NK-92 (cell line): ENCODE measurements around the gene AQP1.

ENCODE experiments used
- DNase-seq: peaks from one replicate; lab custom pipeline; 2025; ENCODE audit not compliant: unreplicated experiment; lab: John Stamatoyannopoulos, UW

AQP1 gene

DNA sequence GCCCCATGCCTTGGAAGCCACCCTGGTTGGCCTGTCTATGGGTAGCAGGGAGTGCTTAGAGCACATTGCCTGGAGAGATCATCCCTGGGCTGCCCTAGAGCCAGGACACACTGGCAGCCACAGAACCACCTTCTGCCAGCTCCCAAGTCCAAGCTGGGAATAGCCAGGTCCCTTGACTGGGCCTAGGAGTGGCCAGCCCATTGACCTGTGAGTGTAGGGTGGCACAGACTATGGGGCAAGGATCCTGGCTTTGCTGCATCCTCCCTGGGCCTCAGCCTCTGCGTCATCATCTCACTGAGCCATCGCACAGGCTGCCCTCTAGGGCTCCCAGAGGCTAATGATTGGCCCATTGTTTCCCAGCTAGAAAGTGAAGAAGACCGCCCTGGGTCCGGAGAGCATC lies 7.0 kb downstream of the AQP1 start:
- DNase-seq, result no peak

- no peak for DNase-seq
Observed at GRCh38 chr7:30920021-30920583, 8.4 kb downstream of the AQP1 start.

GRCh38 chr7:30920584-30921539 lies 9.2 kb downstream of the AQP1 start:
- no peak for DNase-seq

DNA sequence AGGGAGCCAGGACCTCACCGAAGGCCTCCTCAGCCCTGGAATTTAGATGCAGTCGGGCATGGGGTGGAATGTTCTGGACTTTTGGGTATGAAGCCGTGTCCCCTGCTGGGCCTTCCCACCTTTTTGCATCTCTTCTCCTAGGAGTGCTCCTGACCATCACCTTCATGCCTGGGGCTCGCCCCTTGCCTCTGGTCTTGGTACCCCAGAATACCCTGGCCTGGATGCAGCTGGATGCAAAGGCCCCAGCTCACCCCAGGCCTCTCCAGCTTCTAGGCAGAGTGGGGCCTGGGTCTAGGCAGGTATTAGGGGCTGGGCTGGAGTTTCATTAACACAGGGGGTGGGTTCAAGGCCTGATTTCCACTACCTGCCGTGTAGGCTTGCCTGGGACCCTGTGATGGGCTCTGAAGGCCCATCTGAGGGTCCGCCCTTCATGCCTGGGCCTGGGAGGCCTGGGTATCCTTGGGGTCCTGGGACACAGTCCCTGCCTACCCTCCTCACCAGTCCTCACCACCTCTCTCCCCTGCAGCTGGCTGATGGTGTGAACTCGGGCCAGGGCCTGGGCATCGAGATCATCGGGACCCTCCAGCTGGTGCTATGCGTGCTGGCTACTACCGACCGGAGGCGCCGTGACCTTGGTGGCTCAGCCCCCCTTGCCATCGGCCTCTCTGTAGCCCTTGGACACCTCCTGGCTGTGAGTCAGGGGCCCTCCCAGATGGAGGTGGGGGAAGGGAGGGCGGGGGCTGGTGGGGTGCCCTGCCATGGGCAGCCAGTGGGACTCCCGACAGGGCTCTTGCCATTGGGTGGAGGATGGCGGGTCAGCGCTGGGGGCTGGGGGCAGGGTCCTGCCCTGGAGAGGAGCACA lies 10.1 kb downstream of the AQP1 start:
- no peak for DNase-seq

DNA sequence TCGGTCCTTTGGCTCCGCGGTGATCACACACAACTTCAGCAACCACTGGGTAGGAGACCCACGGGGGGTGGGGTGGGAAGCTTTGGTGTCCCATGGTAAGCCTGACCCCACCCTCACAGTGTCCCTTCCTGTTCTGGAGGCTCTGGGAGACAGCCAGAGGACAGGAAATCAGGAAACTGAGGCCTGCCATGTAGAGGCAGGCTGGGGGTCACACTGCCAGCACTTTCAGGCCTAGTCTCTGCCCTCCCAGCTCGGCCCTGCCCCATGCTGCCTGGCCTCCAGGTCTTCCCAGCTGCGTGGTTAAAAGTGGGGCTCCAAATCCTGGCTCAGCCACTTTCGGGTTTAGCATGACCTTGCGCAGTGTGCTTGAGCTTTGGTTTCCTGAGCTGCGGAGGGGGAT lies 10.9 kb downstream of the AQP1 start:
- no peak for DNase-seq

DNA sequence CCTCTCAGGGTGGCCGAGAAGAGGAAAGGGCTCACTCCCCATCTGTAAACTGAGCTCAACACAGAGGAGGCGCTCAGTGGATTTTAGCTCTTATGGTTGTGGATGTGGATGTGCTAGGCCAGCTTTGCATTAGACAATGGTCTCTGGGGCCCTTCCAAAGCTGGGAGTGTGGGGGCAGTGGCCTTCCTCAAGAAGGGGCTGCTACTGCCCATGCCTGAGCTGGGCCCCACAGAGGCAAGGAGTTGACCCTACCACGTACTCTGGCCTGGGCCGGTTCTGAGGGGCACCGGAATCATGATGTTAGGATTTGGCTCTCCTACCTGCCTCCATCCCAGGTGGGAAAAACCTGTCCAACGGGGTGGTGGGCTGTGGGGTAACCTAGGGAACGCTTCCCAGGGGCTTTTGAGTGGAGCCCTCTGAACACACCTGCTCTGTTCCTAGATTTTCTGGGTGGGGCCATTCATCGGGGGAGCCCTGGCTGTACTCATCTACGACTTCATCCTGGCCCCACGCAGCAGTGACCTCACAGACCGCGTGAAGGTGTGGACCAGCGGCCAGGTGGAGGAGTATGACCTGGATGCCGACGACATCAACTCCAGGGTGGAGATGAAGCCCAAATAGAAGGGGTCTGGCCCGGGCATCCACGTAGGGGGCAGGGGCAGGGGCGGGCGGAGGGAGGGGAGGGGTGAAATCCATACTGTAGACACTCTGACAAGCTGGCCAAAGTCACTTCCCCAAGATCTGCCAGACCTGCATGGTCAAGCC lies 11.5 kb downstream of the AQP1 start:
- DNase-seq, result no peak

DNA sequence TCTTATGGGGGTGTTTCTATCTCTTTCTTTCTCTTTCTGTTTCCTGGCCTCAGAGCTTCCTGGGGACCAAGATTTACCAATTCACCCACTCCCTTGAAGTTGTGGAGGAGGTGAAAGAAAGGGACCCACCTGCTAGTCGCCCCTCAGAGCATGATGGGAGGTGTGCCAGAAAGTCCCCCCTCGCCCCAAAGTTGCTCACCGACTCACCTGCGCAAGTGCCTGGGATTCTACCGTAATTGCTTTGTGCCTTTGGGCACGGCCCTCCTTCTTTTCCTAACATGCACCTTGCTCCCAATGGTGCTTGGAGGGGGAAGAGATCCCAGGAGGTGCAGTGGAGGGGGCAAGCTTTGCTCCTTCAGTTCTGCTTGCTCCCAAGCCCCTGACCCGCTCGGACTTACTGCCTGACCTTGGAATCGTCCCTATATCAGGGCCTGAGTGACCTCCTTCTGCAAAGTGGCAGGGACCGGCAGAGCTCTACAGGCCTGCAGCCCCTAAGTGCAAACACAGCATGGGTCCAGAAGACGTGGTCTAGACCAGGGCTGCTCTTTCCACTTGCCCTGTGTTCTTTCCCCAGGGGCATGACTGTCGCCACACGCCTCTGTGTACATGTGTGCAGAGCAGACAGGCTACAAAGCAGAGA lies 12.2 kb downstream of the AQP1 start:
- DNase-seq, result no peak

DNA sequence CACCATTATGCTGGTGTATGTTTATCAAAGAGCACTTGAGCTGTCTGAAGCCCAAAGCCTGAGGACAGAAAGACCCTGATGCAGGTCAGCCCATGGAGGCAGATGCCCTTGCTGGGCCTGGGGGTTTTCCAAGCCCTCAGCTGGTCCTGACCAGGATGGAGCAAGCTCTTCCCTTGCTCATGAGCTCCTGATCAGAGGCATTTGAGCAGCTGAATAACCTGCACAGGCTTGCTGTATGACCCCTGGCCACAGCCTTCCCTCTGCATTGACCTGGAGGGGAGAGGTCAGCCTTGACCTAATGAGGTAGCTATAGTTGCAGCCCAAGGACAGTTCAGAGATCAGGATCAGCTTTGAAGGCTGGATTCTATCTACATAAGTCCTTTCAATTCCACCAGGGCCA lies 13.0 kb downstream of the AQP1 start:
- no peak for DNase-seq

GRCh38 chr7:30925117-30925516 lies 13.5 kb downstream of the AQP1 start:
- DNase-seq, result no peak

- no peak for DNase-seq
Observed at GRCh38 chr7:30925913-30926312, 14.3 kb downstream of the AQP1 start.

- DNase-seq, result no peak
Observed at GRCh38 chr7:30926313-30926712, 14.7 kb downstream of the AQP1 start.

DNA sequence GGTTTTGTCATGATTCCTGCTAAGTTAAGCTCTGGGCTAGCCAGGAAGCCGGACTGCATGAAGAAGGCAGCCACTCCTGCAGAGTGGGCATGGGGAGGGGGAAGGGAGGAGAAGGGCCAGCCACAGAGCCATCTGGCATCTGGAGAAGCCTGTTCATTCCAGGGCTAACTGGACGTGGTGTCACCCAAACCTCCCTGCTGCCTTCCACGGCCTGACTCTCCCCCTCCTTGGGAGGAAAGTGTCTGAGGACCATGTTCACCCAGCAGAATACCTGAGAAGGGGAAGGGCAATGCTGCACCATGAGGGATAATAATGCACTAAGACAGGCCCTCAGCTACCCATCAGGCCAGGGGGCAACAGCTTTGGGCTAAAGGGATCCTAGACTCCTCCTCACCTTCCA lies 15.4 kb downstream of the AQP1 start:
- DNase-seq, result no peak

DNA sequence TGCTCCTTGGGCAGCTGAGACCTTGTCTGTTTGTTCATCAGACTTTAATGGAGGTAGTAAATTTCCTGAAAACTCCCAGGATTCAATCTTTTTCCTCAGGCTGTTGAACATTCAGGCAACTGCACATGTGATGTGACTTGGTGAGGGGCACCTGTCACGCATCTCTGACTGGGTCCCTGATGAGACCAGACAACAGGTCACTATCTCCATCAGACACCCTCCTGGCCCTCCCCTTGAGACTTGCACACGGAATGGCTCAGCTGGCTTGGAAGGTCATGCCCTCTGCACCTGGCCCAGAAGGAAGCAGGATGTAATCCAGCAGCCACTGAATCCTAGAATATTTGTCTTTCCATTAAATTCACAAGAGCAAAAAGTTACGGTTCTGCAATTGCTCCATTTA lies 15.9 kb downstream of the AQP1 start:
- no peak for DNase-seq

- DNase-seq, result no peak
Observed at GRCh38 chr7:30928254-30928872, 16.7 kb downstream of the AQP1 start.

DNA sequence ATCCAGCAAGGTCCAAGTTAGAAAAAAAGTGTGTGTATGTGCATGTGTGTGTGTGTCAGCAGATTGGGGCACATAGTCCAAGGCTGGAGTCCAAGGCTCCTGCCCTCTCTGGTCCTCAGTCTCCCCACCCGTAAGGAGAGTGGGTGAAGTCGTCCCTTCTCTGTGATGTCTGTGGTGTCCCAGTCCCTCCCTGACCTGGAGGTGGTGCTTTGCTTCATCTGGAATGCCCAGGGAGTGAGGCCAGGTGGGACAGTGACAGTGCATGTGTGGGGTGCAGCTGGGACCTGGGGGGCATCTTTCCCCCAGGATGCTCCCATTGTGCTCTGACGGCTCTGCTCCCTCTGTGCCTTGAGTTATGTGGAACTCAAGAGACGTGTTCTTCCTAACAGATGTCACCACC lies 18.0 kb downstream of the AQP1 start:
- DNase-seq, result no peak

DNA sequence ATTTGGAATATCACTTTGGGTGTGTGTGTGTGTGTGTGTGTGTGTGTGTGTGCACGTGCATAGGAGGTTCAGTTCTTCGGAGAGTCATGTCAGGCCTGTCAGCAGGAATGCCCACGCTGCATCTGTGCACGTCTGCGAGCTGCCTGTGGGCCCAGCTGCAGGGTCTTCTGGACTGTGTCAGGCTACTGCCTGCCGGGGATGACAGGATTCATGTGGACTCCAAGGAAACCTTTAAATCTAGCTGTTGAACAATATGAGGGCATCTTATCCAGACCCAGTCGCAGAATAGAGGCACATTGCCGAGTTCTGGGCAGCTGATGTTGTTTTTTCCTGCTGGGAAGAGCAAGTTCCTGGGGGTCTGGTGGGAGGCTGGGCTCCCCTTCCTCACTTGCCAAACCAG lies 19.0 kb downstream of the AQP1 start:
- DNase-seq, result no peak

GRCh38 chr7:30931161-30931928 lies 19.7 kb downstream of the AQP1 start:
- no peak for DNase-seq

DNA sequence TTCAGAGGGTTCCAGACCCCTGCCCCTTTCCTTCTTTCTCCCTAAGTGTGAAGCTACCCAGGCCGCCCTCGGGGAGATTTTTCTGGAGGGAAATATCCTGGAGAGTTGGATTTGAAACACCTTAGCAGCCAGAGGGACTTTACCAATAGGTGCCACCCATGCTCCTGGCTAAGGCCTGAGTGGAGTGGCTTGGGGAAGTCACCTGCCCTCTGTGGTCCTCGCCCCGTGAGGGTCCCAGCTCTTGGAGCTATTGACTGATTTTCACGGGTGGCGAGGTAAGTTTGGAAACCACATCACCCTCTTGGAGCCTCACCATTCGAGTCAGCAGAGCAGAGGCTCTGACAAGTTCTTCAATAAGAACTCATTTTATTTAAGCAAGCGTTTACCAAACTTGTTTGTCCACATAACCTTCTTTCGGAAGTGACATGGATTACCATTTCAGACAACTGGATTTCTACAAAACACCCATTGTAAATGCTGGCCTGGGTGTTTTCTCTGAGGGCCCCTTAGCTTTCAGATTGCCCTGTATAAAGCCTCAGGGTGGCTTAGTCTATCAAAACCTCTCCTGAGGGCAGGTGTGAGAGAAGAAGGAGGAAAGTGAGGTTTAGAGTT lies 20.4 kb downstream of the AQP1 start:
- DNase-seq, result no peak

DNA sequence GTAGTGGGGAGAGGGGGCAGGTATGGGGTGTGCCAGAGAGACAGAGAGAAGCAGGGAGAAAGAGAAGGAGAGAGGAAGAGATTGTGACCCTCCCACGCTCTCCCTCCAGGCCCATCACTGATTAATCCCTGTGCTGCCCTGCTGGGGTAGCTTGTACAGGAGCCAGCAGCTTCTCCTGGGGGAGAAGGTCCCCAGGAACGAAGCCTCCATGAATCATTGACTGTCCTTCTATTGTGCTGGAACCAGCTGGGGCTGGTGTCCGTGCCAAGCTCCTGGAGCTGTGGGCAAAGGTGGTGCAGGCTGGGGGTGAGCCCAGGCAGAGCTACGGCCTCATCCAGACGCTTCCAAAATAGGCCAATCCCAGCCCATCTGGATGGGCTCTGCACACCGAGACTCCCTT lies 20.9 kb downstream of the AQP1 start:
- DNase-seq, result no peak
